Mucosa of rectum (tissue), 2 donors: ENCODE measurements around the gene B4GALNT3.
A peak's percentile ranks its signal among the peaks of the same experiment; 100 is the strongest.

Experiments used
- H3K27ac ChIP-seq, 2 donors: one replicate each; pipeline ENCODE4 v1.7.0; 2013; ENCODE audit warnings: inconsistent platforms in 2 of 2, low read depth in 2 of 2, low read length in 2 of 2
- H3K27me3 ChIP-seq, 2 donors: one replicate each; pipeline ENCODE4 v1.7.0; 2013; ENCODE audit warnings: low read length in 2 of 2; ENCODE audit not compliant: control insufficient read depth in 2 of 2, insufficient read depth in 2 of 2
- H3K36me3 ChIP-seq, 2 donors: one replicate each; pipeline ENCODE4 v1.7.0; 2013; ENCODE audit warnings: low read length in 2 of 2; ENCODE audit not compliant: control insufficient read depth in 2 of 2, insufficient read depth in 2 of 2
- H3K4me1 ChIP-seq, 2 donors: one replicate each; pipeline ENCODE4 v1.7.0; 2013; ENCODE audit warnings: low read length in 2 of 2, mild to moderate bottlenecking in 1 of 2; ENCODE audit not compliant: control insufficient read depth in 2 of 2, insufficient read depth in 2 of 2
- H3K4me3 ChIP-seq, 2 donors: one replicate each; pipeline ENCODE4 v1.7.0; 2013; ENCODE audit warnings: low read length in 2 of 2
- H3K9ac ChIP-seq, 2 donors: one replicate each; pipeline ENCODE4 v1.7.0; 2013; ENCODE audit warnings: low read length in 2 of 2, low read depth in 1 of 2, mild to moderate bottlenecking in 1 of 2
- H3K9me3 ChIP-seq, 2 donors: one replicate each; pipeline ENCODE4 v1.7.0; 2013; ENCODE audit warnings: low read length in 2 of 2; ENCODE audit not compliant: control insufficient read depth in 2 of 2
- donor health status: healthy.
- donor health status: Normal muscosa, but diverticular disease.

The B4GALNT3 gene

DNA sequence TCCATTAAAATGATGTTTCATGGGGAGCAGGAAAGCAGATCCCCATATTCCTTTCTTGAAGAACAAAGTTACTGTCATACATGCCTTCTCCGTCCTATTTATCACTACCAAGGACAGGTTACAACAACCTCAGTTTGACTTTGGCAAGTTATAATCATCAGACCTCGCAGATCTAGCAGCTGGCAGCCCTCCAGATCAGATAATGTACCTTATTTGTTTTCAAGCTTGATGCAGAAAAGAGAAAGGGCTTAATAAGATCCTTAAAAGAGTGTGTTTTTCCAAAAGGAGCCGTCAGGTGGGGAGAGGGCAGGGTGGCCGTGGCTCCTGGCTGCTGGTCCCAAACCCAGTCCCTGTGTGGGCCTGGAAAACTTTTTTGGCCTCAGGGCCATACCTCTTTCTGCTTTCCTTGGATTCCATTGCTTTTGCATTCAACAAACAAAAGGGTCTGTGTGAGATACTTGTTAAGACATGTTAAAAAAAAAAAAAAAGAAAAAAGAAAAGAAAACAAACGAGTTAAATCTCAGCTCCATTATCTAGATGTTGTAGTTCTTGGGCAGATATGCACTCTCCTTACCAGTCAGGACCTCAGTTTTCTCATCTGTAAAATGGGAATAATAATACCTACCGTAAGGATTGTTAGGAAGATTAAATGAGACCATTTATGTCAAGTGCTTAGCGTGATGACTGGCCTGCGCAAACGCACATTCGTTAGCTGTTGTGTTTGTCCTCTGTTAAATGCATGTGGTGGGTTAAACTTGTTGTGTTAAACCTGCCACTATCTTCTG, 64.6 kb downstream of the B4GALNT3 start:
- no peaks in the 10 kb centered on the region for H3K4me1 ChIP-seq
- H3K9me3 ChIP-seq, result no peaks in the 10 kb centered on the region
- peaks cover 0 to 14% of the 10 kb centered on the region in 2 donors for H3K36me3 ChIP-seq
- H3K9ac ChIP-seq, result no peak overlapping the region
- no peak overlapping the region for H3K27ac ChIP-seq
- no peak overlapping the region for H3K4me3 ChIP-seq
- no peaks in the 10 kb centered on the region for H3K27me3 ChIP-seq

DNA sequence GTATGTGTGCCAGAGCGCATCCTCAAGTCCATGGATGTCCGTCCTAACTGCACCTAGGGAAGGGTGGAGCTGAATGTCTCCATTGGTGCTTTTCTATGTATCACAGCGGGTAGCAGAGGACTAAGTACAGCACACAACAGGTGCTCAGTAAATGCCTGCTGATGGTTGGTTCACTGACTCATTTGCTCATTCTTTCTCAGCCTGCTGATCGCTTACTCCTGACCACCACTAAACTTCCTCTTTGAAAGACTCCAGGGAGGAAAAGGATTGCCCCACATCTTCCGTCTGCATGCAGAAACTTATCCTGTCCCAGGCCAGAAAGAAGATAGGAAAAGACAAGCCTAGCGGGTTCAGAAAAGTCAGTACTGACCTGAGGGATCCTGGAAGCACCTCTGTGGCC, 66.3 kb downstream of the B4GALNT3 start:
- peaks cover 0 to 5% of the 10 kb centered on the region in 2 donors for H3K4me1 ChIP-seq
- no peak overlapping the region for H3K27ac ChIP-seq
- H3K9ac ChIP-seq, result no peak overlapping the region
- no peaks in the 10 kb centered on the region for H3K9me3 ChIP-seq
- H3K4me3 ChIP-seq, result no peak overlapping the region
- no peaks in the 10 kb centered on the region for H3K27me3 ChIP-seq
- peaks cover 0 to 14% of the 10 kb centered on the region in 2 donors for H3K36me3 ChIP-seq

DNA sequence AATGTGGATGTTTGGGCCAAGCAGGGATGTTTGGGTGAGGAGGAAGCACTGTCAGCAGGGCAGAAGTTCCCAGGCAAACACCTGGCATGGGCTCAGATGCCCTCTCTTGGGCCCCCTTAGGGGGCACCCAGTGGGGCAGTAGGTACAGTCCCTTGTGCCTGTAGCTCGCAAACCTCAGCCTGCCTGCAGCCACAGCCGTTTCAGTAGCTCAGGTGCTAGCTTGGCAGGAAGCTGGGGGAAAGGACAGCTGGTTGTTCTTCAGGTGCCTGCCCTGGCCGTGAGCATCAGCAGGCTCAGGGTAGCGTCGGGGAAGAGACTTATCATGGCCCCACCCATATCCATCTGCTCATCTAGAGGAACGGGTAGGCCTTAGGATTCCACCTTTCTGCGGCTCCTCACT, 67.5 kb downstream of the B4GALNT3 start:
- Histone ChIP-seq H3K9ac (no peak overlapping the region), H3K27me3 (no peaks in the 10 kb centered on the region), H3K4me1 (peaks cover 0 to 5% of the 10 kb centered on the region in 2 donors), H3K4me3 (no peak overlapping the region), H3K36me3 (peaks cover 0 to 7% of the 10 kb centered on the region in 2 donors), H3K27ac (no peak overlapping the region), H3K9me3 (peaks cover 0 to 4% of the 10 kb centered on the region in 2 donors)

DNA sequence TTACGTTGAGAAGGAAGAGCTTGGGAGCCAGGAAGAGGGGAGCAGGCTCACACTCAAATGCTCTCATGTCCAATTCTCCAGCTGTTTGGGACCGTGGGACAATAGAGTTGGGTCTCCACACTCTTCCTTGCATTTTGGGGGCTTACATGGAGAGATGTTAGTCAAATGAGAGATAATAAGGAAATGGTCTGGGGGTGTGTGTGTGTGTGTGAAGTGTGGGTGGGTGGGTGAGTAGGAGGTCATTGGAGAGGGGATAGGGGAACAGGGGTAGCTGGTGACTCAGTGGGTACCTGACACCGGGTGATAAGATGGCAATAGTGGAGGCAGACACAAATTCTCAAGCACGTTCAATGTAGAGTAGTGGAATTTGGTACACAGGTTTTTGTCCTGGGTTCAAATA, 68.0 kb downstream of the B4GALNT3 start:
- H3K4me1 ChIP-seq, result peaks cover 0 to 5% of the 10 kb centered on the region in 2 donors
- H3K27ac ChIP-seq, result no peak overlapping the region
- no peak overlapping the region for H3K9ac ChIP-seq
- no peaks in the 10 kb centered on the region for H3K27me3 ChIP-seq
- peaks cover 0 to 4% of the 10 kb centered on the region in 2 donors for H3K9me3 ChIP-seq
- no peak overlapping the region for H3K4me3 ChIP-seq
- H3K36me3 ChIP-seq, result peaks cover 0 to 7% of the 10 kb centered on the region in 2 donors

DNA sequence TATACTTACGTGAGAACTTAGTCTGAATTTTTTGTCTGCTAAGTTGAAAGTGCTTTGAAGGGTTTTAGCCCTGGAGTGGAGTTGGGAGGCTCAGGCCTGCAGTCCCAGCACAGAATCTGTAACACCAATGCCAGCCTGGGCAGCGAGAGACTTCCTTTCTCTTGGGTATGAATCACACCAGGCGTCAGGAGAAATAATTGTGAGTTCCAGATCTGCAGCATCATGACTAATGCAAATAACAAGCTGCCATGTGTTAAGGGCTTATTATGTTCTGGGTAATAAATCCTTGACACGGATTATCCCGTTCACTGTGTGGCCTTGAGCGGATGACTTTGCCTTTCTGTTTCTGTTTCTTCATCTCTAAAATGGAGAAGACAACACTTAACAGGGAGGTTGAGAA, 70.6 kb downstream of the B4GALNT3 start:
- Histone ChIP-seq H3K4me3 (no peak overlapping the region), H3K4me1 (peaks cover 0 to 5% of the 10 kb centered on the region in 2 donors), H3K27ac (peak overlapping the region; percentile 69 to 71), H3K9ac (no peak overlapping the region), H3K27me3 (no peaks in the 10 kb centered on the region), H3K36me3 (peaks cover 0 to 7% of the 10 kb centered on the region in 2 donors), H3K9me3 (peaks cover 0 to 4% of the 10 kb centered on the region in 2 donors)

DNA sequence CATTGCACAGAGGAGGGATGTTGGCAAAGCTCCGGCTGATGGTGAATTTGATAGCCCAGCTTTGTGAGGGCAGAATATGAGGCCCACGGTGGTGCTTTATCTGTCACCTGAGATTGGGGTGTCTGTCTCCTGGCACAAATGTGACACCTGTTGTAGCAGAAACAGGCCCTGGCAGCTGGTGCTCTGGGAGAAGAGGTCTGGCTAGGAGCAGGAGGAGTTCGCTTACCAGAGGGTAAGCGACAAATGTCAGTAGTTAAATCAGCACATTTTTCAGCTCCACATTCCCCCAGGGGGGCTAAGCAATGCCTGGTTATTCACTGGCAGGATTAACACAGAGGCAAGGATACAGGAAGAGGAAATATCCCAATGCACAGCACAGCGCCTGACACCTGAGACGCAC, 71.1 kb downstream of the B4GALNT3 start:
- H3K27me3 ChIP-seq, result no peaks in the 10 kb centered on the region
- H3K4me1 ChIP-seq, result peaks cover 0 to 10% of the 10 kb centered on the region in 2 donors
- H3K27ac ChIP-seq, result peak overlapping the region; percentile 69 to 71
- peaks cover 0 to 4% of the 10 kb centered on the region in 2 donors for H3K9me3 ChIP-seq
- no peak overlapping the region for H3K4me3 ChIP-seq
- H3K36me3 ChIP-seq, result peaks cover 0 to 4% of the 10 kb centered on the region in 2 donors
- H3K9ac ChIP-seq, result no peak overlapping the region

DNA sequence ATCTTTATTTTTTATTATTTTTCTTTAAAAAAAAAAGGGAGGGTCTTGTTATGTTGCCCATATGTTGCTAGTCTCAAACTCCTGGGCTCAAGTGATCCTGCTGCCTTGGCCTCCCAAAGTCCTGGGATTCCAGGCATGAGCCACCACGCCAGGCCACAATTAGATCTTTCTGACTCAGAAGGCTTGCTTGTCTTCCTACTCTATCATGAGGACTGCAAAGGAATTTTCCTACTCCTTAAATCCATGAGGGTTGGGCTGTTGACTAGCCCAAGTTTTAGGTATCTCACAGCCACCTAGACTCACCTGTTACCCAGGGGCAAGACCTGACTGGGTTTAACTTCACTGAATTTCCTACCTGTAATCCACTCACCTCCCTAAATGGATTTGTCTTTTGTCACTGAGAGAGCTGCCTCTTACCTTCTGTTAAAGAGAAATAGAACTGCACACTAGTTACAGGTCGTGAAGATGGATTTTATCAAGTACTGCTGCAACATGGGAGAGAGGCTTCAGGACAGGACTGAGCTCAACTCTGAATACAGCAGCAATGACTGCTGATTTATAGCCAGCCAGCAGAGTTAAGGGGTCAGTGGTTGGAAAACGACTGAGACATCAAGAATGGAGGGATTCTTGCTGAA, 72.3 kb downstream of the B4GALNT3 start:
- no peaks in the 10 kb centered on the region for H3K36me3 ChIP-seq
- H3K27ac ChIP-seq, result no peak overlapping the region
- peaks cover 0 to 4% of the 10 kb centered on the region in 2 donors for H3K9me3 ChIP-seq
- H3K4me1 ChIP-seq, result peaks cover 3 to 21% of the 10 kb centered on the region in 2 donors
- H3K4me3 ChIP-seq, result no peak overlapping the region
- no peak overlapping the region for H3K9ac ChIP-seq
- no peaks in the 10 kb centered on the region for H3K27me3 ChIP-seq

DNA sequence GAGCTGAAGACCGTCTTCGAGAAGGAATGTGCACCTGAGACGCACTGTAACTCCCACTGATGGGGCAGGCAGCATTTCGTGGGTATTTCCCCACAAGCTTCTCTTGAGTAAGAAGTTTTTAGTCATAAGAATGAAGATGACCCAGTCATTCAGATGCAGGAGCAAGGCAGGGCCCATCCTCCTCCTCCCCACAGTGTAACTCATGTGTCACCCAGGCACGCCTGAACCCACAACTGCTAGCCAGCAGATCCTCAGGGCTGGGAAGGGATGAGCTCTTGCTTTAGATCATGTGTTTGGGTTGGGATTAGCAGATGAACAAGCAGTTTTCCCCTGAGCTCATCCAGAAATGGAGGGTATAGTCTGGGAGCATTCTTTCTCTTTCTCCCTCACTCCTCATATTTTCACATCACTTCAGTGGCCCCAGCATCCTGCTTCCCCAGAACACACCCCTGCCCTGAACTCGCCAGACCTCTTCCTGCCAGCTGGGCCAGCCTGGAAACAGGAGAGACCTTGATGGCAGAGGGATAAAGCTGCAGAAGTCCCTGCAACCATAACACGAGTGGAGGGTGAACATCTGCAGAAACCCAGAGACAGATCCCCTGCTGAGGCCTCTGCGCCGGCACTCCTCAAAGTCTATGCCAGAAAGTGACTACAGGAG, 73.3 kb downstream of the B4GALNT3 start:
- H3K4me3 ChIP-seq, result no peak overlapping the region
- H3K27ac ChIP-seq, result no peak overlapping the region
- H3K4me1 ChIP-seq, result peaks cover 6 to 24% of the 10 kb centered on the region in 2 donors
- H3K9ac ChIP-seq, result no peak overlapping the region
- no peaks in the 10 kb centered on the region for H3K36me3 ChIP-seq
- H3K27me3 ChIP-seq, result no peaks in the 10 kb centered on the region
- peaks cover 0 to 4% of the 10 kb centered on the region in 2 donors for H3K9me3 ChIP-seq

DNA sequence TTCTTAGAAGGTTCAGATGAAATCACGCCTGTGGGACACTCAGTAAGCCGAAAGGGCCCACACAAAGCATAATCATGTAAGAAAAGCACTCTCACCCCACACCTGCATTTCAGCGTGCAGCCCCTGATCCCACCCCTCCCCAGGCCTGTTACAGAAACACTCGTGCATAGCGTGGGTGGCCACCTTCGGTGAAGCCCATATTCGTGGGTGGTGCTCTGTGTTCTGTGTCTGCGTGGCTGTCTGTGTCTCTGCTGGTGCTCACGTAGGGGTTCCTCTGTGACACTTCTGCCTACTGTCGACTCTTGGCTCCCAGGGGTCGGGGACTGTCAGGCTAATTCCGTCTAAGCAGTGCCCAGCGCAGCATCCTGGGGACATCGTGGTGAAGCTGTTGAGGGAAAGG, 74.0 kb downstream of the B4GALNT3 start:
- Histone ChIP-seq H3K27ac (no peak overlapping the region), H3K36me3 (no peaks in the 10 kb centered on the region), H3K4me3 (no peak overlapping the region), H3K9ac (no peak overlapping the region), H3K4me1 (peaks cover 12 to 31% of the 10 kb centered on the region in 2 donors), H3K27me3 (no peaks in the 10 kb centered on the region), H3K9me3 (peaks cover 0 to 4% of the 10 kb centered on the region in 2 donors)

DNA sequence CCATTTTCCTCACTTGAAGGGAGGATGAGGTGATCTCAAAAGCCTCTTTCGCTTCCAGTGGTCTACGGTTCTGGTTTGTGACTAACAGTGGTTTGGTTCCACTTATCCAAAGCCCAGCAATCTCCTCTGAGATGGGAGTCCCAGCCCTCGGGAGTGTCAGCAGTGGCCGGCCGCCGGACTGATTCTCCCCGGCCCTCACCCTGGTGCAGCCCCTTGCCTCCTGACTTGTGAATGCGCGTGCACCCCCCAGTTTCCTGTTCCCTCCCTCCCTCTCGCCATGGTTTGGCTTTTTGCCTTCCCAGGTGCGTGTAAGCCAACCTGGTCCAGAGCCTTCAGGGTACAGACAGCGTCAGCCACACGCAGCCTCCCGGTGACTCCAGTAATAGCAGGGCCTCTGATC, 74.5 kb downstream of the B4GALNT3 start:
- H3K4me1 ChIP-seq, result peaks cover 16 to 36% of the 10 kb centered on the region in 2 donors
- no peak overlapping the region for H3K27ac ChIP-seq
- no peaks in the 10 kb centered on the region for H3K36me3 ChIP-seq
- no peak overlapping the region for H3K4me3 ChIP-seq
- H3K9me3 ChIP-seq, result peaks cover 0 to 4% of the 10 kb centered on the region in 2 donors
- H3K9ac ChIP-seq, result no peak overlapping the region
- no peaks in the 10 kb centered on the region for H3K27me3 ChIP-seq
